Aorta (tissue), 5 donors: ENCODE data around the gene IPO13. TPM values are rescaled to one million over a fixed set of nuclear protein-coding genes. Genes with fewer than 3 reads are reported as not detected.

Source experiments
- ATAC-seq: fragments of 200-7000 bp; cut with Tn5 transposase; one replicate; pipeline ENCODE4 v1.9.1; 2022; ENCODE audit warnings: moderate library complexity; ENCODE audit not compliant: low FRiP score
- DNase-seq, 2 donors: peaks; one replicate each; pipeline ENCODE4 v3.0.0-alpha.2; 2020
- H3K27ac ChIP-seq, 2 donors: one replicate each; pipeline ENCODE4 v1.5.1; 2013; ENCODE audit warnings: low read length in 2 of 2, mild to moderate bottlenecking in 2 of 2, moderate library complexity in 2 of 2, control low read depth in 1 of 2, inconsistent platforms in 1 of 2, low read depth in 1 of 2
- H3K27me3 ChIP-seq, 2 donors: one replicate each; pipeline ENCODE4 v1.6.1; 2013; ENCODE audit warnings: control low read depth in 1 of 2, low read length in 1 of 2, mild to moderate bottlenecking in 1 of 2, moderate library complexity in 1 of 2; ENCODE audit not compliant: insufficient read depth in 2 of 2, control insufficient read depth in 1 of 2
- H3K36me3 ChIP-seq, 2 donors: one replicate each; pipeline ENCODE4 v1.6.1; 2013; ENCODE audit warnings: control low read depth in 1 of 2, low read length in 1 of 2, mild to moderate bottlenecking in 1 of 2; ENCODE audit not compliant: insufficient read depth in 2 of 2, control insufficient read depth in 1 of 2
- H3K4me1 ChIP-seq, 2 donors: one replicate each; pipeline ENCODE4 v1.6.1; 2013; ENCODE audit warnings: low read length in 2 of 2, control low read depth in 1 of 2, mild to moderate bottlenecking in 1 of 2, moderate library complexity in 1 of 2; ENCODE audit not compliant: insufficient read depth in 2 of 2, control insufficient read depth in 1 of 2
- H3K4me3 ChIP-seq, 2 donors: one replicate each; pipeline ENCODE4 v1.5.1; 2013; ENCODE audit warnings: low read length in 2 of 2, control low read depth in 1 of 2, mild to moderate bottlenecking in 1 of 2
- H3K9me3 ChIP-seq: one replicate; pipeline ENCODE4 v1.6.1; 2013; ENCODE audit warnings: mild to moderate bottlenecking, low read length; ENCODE audit not compliant: control insufficient read depth
- WGBS, 2 donors: extraction: QIAGEN DNeasy Blood & Tissue Kit; methylation state at CpG; one replicate each; pipeline ENCODE4 v1.1.7; 2013; 5-methylcytosine and 5-hydroxymethylcytosine counted together
- intact Hi-C, 2 donors: fragments of 100-400 bp; cut with DNase I; formaldehyde crosslinking; loops; one replicate each; pipeline versions ENCODE4 v1.14.2 to v1.15.0; 2022
- polyA plus RNA-seq, 2 donors: library from polyadenylated mRNA; stranded (reverse); fragments of 200-250 nt; gene quantifications; one replicate each; pipeline ENCODE4 v1.2.3, GENCODE V29; 2013
- total RNA-seq, 2 donors: library from RNA; stranded (reverse); fragmentation: NEBNext Ultra II Directional; extraction: Animal tissue kit (Norgen Biotek cat#: 25700); gene quantifications; one replicate each; pipeline ENCODE4 v1.2.1, GENCODE V29; 2021
- donor health status: healthy with polysubstance abuse.
- donor health status: Bipolar disorder and iron deficiency.
- donor health status: DM: no; HTN: no; CAD: no.
- donor health status: DM: no; HTN: no; CAD: no.
- donor health status: DM: yes; HTN: yes; CAD: no.

Gene IPO13
- total and polyA plus RNA-seq, 4 donors = 9.8 to 29.2 (median 20.9) TPM

- Histone ChIP-seq H3K27me3 (no peaks in the 10 kb centered on the region), H3K4me3 (no peak overlapping the region), H3K4me1 (no peaks in the 10 kb centered on the region), H3K27ac (no peak overlapping the region), H3K9me3 (no peaks in the 10 kb centered on the region), H3K36me3 (peaks cover 0 to 3% of the 10 kb centered on the region in 2 donors)
- DNase-seq (no peak), ATAC-seq (no peak)
- WGBS, 2 donors = 96 to 98% methylated on average over 2 of the region's 2 CpGs
- intact Hi-C loops = no loop called here
Measured at GRCh38 chr1:43908226-43908625, 38.5 kb upstream of the IPO13 start.

GRCh38 chr1:43908858-43909257 lies 37.9 kb upstream of the IPO13 start:
- no peaks in the 10 kb centered on the region for H3K4me1 ChIP-seq
- H3K27ac ChIP-seq = no peak overlapping the region
- H3K9me3 ChIP-seq = no peaks in the 10 kb centered on the region
- DNase-seq (no peak), ATAC-seq (no peak)
- intact Hi-C loops = no loop called here
- no peak overlapping the region for H3K4me3 ChIP-seq
- 95% methylated on average over 5 of the region's 5 CpGs for WGBS, 2 donors
- H3K36me3 ChIP-seq = peaks cover 0 to 3% of the 10 kb centered on the region in 2 donors
- no peaks in the 10 kb centered on the region for H3K27me3 ChIP-seq

- Histone ChIP-seq H3K27ac (no peak overlapping the region), H3K9me3 (no peaks in the 10 kb centered on the region), H3K36me3 (peaks cover 0 to 3% of the 10 kb centered on the region in 2 donors), H3K4me1 (no peaks in the 10 kb centered on the region), H3K27me3 (no peaks in the 10 kb centered on the region), H3K4me3 (no peak overlapping the region)
- ATAC-seq (no peak), DNase-seq (no peak)
- WGBS, 2 donors = 89 to 92% methylated on average over 1 of the region's 1 CpG
- intact Hi-C loops = no loop called here
Measured at GRCh38 chr1:43910343-43910742, 36.4 kb upstream of the IPO13 start.

GRCh38 chr1:43912607-43913006 lies 34.1 kb upstream of the IPO13 start:
- H3K4me3 ChIP-seq = no peak overlapping the region
- peaks cover 0 to 3% of the 10 kb centered on the region in 2 donors for H3K36me3 ChIP-seq
- H3K27ac ChIP-seq = no peak overlapping the region
- no peak for ATAC-seq
- no peaks in the 10 kb centered on the region for H3K9me3 ChIP-seq
- H3K4me1 ChIP-seq = no peaks in the 10 kb centered on the region
- H3K27me3 ChIP-seq = no peaks in the 10 kb centered on the region
- DNase-seq = no peak
- WGBS, 2 donors = 50 to 51% methylated on average over 2 of the region's 2 CpGs
- intact Hi-C loops = no loop called here

- peaks cover 0 to 3% of the 10 kb centered on the region in 2 donors for H3K36me3 ChIP-seq
- H3K27ac ChIP-seq = no peak overlapping the region
- H3K9me3 ChIP-seq = no peaks in the 10 kb centered on the region
- DNase-seq (no peak), ATAC-seq (no peak)
- H3K27me3 ChIP-seq = no peaks in the 10 kb centered on the region
- 81 to 84% methylated on average over 7 of the region's 7 CpGs for WGBS, 2 donors
- intact Hi-C loops = no loop called here
- no peaks in the 10 kb centered on the region for H3K4me1 ChIP-seq
- no peak overlapping the region for H3K4me3 ChIP-seq
Measured at GRCh38 chr1:43913051-43913501, 33.7 kb upstream of the IPO13 start.

GRCh38 chr1:43913666-43914360 lies 32.9 kb upstream of the IPO13 start:
- Histone ChIP-seq H3K27ac (no peak overlapping the region), H3K36me3 (peaks cover 0 to 3% of the 10 kb centered on the region in 2 donors), H3K4me1 (no peaks in the 10 kb centered on the region), H3K9me3 (no peaks in the 10 kb centered on the region), H3K27me3 (no peaks in the 10 kb centered on the region), H3K4me3 (no peak overlapping the region)
- ATAC-seq = no peak
- 87 to 92% methylated on average over 18 of the region's 18 CpGs for WGBS, 2 donors
- intact Hi-C loops = no loop called here
- peak in 1 of 2 donors; percentile 57 for DNase-seq

- peak in 1 of 2 donors; percentile 50 for DNase-seq
- Histone ChIP-seq H3K9me3 (no peaks in the 10 kb centered on the region), H3K27ac (no peak overlapping the region), H3K4me3 (no peak overlapping the region), H3K36me3 (no peaks in the 10 kb centered on the region), H3K27me3 (no peaks in the 10 kb centered on the region), H3K4me1 (no peaks in the 10 kb centered on the region)
- intact Hi-C loops = no loop called here
- 92 to 93% methylated on average over 13 of the region's 13 CpGs for WGBS, 2 donors
- ATAC-seq = no peak
Measured at GRCh38 chr1:43914576-43915525, 31.9 kb upstream of the IPO13 start.

GRCh38 chr1:43919906-43920305 lies 26.8 kb upstream of the IPO13 start:
- no peak overlapping the region for H3K27ac ChIP-seq
- WGBS, 2 donors = 93 to 95% methylated on average over 7 of the region's 7 CpGs
- DNase-seq (peak in 1 of 2 donors; percentile 25), ATAC-seq (no peak)
- H3K4me1 ChIP-seq = no peaks in the 10 kb centered on the region
- H3K27me3 ChIP-seq = no peaks in the 10 kb centered on the region
- no peaks in the 10 kb centered on the region for H3K36me3 ChIP-seq
- intact Hi-C loops = loop anchor here in 1 of 2 donors (10.0 kb wide), 1 partner anchor 75 kb away; no protein-coding TSS in a partner anchor
- no peaks in the 10 kb centered on the region for H3K9me3 ChIP-seq
- no peak overlapping the region for H3K4me3 ChIP-seq
